ENCODE measurements around the gene NF1. TPM values are rescaled to one million over a fixed set of nuclear protein-coding genes. Genes with fewer than 3 reads are reported as not detected.
A peak's percentile ranks its signal among the peaks of the same experiment; 100 is the strongest.
"Not testable (repeated sequence)": the region's sequence is repeated elsewhere in the genome, so short reads cannot be mapped to it uniquely, and the experiment has no call there.

The NF1 gene
- total RNA-seq, 1 donor from 2014 or later, result 69.9 TPM

DNA sequence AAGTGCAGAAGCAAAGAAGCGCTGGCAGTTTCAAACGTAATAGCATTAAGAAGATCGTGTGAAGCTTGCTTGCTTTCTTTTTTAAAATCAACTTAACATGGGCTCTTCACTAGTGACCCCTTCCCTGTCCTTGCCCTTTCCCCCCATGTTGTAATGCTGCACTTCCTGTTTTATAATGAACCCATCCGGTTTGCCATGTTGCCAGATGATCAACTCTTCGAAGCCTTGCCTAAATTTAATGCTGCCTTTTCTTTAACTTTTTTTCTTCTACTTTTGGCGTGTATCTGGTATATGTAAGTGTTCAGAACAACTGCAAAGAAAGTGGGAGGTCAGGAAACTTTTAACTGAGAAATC, 279.3 kb downstream of the NF1 start:
- Mint-ChIP-seq H3K36me3 (peaks cover 20% of the 10 kb centered on the region), H3K4me1 (ENCODE audit: unreplicated experiment) (peaks cover 23% of the 10 kb centered on the region), H3K27me3 (no peaks in the 10 kb centered on the region), H3K9me3 (no peaks in the 10 kb centered on the region), H3K4me3 (no peak overlapping the region), H3K27ac (no peak overlapping the region)
- DNase-seq (ENCODE audit: extremely low spot score, unreplicated experiment), result no peak
- TF ChIP-seq, protein P1, sequence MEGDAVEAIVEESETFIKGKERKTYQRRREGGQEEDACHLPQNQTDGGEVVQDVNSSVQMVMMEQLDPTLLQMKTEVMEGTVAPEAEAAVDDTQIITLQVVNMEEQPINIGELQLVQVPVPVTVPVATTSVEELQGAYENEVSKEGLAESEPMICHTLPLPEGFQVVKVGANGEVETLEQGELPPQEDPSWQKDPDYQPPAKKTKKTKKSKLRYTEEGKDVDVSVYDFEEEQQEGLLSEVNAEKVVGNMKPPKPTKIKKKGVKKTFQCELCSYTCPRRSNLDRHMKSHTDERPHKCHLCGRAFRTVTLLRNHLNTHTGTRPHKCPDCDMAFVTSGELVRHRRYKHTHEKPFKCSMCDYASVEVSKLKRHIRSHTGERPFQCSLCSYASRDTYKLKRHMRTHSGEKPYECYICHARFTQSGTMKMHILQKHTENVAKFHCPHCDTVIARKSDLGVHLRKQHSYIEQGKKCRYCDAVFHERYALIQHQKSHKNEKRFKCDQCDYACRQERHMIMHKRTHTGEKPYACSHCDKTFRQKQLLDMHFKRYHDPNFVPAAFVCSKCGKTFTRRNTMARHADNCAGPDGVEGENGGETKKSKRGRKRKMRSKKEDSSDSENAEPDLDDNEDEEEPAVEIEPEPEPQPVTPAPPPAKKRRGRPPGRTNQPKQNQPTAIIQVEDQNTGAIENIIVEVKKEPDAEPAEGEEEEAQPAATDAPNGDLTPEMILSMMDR (conservative IDR thresholded peaks at IDR 0.05), result no peak

DNA sequence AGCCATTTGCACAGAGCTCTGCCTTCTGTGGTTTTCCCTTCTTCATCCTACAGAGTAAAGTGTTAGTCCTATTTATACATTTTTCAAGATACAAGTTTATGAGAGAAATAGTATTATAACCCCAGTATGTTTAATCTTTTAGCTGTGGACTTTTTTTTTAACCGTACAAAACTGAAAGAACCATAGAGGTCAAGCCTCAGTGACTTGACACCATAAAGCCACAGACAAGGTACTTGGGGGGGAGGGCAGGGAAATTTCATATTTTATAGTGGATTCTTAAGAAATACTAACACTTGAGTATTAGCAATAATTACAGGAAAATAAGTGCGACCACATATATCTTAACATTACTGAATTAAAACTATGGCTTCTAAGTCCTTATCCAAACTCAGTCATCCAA, 279.7 kb downstream of the NF1 start:
- Mint-ChIP-seq H3K36me3 (peaks cover 20% of the 10 kb centered on the region), H3K27me3 (no peaks in the 10 kb centered on the region), H3K4me3 (no peak overlapping the region), H3K27ac (no peak overlapping the region), H3K4me1 (ENCODE audit: unreplicated experiment) (peaks cover 19% of the 10 kb centered on the region), H3K9me3 (no peaks in the 10 kb centered on the region)
- DNase-seq (ENCODE audit: extremely low spot score, unreplicated experiment), result no peak
- TF ChIP-seq, protein P1 (conservative IDR thresholded peaks at IDR 0.05), result no peak

DNA sequence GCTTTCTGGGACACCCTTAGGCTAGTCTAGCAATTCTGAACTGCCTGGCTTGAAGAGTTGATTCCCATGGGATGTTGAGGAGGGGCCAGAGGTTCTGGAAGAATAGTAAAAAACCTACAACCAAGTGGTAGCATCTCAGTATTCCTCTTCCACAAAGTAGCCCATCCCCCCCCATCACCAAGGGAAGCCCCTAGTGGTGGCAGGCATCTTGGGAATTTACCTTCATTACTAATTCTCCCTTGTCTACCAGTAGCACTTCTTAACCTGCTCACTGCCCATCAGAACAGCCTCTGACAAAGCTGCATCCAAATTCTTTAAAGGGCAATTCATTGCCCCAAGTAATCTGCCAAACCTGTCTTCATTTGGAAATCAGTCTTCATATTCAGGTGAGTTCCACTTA, 283.9 kb downstream of the NF1 start:
- H3K36me3 Mint-ChIP-seq, result peaks cover 18% of the 10 kb centered on the region
- TF ChIP-seq, protein P1 (conservative IDR thresholded peaks at IDR 0.05), result peak; percentile 45
- DNase-seq (ENCODE audit: extremely low spot score, unreplicated experiment), result no peak
- peaks cover 8% of the 10 kb centered on the region for H3K4me1 Mint-ChIP-seq (ENCODE audit: unreplicated experiment)
- no peak overlapping the region for H3K4me3 Mint-ChIP-seq
- no peak overlapping the region for H3K27ac Mint-ChIP-seq
- no peaks in the 10 kb centered on the region for H3K9me3 Mint-ChIP-seq
- H3K27me3 Mint-ChIP-seq, result no peaks in the 10 kb centered on the region

DNA sequence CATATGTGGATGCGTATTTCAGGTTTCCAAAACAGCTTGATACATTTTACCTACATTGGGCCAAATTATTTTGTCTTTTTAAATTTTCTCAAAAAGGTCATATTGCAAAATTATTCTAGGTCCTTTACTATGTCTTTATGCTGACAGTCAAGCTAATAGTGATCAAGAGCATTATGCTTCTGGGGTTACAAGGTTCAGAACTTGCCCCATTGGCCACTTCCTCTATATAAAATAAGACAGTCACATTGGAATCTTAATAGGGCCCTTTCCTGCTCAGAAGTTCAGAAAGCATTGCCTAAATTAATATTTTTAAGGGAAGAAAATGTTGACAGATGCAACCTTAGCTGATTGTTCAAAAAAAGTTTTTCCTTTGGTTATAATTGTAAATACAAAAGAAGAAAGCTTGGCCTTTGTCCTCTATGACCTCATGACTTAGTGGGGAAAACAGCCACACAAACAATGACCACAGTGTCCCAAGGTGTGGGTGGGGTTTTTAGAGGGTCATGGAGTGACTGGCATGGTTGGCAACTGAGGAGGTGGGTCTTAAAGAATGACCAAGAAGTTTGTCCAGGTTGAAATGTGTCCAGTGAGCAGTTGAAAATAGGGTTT, 284.9 kb downstream of the NF1 start:
- no peaks in the 10 kb centered on the region for H3K27me3 Mint-ChIP-seq
- H3K4me1 Mint-ChIP-seq (ENCODE audit: unreplicated experiment), result no peaks in the 10 kb centered on the region
- H3K36me3 Mint-ChIP-seq, result peaks cover 11% of the 10 kb centered on the region

DNA sequence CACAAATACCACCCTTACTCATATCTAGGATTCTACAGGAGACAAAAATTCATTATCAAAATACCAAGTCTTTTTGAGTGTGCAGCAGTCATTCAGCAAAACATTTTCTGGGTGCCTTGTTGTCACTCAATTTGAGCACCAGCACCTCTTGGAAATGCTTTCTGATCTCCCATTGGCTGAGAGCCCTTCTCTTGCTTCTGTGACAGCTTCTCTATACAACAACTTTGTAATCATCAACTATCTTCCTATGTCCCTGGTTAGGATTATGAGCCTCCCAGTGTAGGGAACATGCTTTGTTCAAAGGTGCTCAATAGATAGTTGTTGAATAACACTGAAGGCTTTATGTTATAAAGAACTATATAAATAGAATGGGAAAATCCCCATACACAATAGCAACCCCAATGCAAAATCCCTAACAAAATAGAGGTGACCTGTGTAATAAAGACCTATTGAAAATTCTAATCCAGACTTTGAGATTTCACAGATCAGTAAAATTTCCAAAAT, 286.4 kb downstream of the NF1 start:
- TF ChIP-seq, protein P1 (conservative IDR thresholded peaks at IDR 0.05), result no peak
- no peaks in the 10 kb centered on the region for H3K4me1 Mint-ChIP-seq (ENCODE audit: unreplicated experiment)
- no peak overlapping the region for H3K4me3 Mint-ChIP-seq
- no peak overlapping the region for H3K27ac Mint-ChIP-seq
- H3K36me3 Mint-ChIP-seq, result peaks cover 11% of the 10 kb centered on the region
- H3K9me3 Mint-ChIP-seq, result no peaks in the 10 kb centered on the region
- no peak for DNase-seq (ENCODE audit: extremely low spot score, unreplicated experiment)
- no peaks in the 10 kb centered on the region for H3K27me3 Mint-ChIP-seq

More for the DNA sequence above, 284.9 kb downstream of the NF1 start:
- Mint-ChIP-seq H3K4me3 (no peak overlapping the region), H3K27ac (no peak overlapping the region), H3K9me3 (no peaks in the 10 kb centered on the region)
- DNase-seq (ENCODE audit: extremely low spot score, unreplicated experiment), result no peak
- TF ChIP-seq, protein P1 (conservative IDR thresholded peaks at IDR 0.05), result no peak

DNA sequence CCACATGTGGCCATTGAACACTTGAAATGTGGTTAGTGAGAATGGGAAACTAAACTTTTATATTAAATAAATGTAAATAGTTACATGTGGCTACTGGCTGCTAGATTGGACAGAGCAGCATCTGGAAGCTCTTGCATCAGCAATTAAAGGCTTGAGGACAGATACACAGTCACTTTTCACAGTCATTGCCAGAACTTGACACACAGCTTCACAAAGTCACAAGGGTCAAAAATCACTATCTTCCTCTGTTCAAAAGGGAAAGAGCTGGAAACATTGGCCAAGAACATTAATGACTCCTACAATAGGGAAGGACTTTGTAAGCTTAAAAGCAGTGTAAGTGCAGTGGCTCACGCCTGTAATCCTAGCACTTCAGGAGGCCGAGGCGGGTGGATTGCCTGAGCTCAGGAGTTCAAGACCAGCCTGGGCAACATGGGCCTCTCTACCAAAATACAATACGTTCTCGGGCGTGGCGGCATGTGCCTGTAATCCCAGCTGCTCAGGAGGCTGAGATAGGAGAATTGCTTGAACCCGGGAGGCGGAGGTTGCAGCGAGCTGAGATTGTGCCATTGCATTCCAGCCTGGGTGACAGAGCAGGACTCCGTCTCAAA, 288.0 kb downstream of the NF1 start:
- H3K27me3 Mint-ChIP-seq; DNase-seq (ENCODE audit: extremely low spot score, unreplicated experiment); H3K4me1 Mint-ChIP-seq (ENCODE audit: unreplicated experiment); H3K9me3 Mint-ChIP-seq; H3K4me3 Mint-ChIP-seq; H3K36me3 Mint-ChIP-seq: not testable (repeated sequence)
- peak overlapping the region; percentile 39 for H3K27ac Mint-ChIP-seq

DNA sequence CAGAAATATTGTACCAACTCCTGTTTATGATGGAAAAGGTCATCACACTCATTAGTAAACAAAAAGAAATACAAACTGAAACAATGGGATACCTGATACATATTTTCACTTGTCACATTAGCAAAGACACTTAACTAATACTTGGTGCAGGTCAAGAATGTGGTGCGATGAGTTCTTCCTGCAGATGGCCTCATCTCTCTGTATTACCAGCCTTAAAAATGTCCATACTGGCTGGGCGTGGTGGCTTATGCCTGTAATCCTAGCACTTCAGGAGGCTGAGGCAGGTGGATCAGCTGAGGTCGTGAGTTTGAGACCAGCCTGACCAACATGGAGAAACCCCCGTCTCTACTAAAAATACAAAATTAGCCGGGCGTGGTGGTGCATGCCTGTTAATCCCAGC, 288.7 kb downstream of the NF1 start:
- not testable (repeated sequence) for H3K27me3 Mint-ChIP-seq; DNase-seq (ENCODE audit: extremely low spot score, unreplicated experiment); H3K4me1 Mint-ChIP-seq (ENCODE audit: unreplicated experiment); H3K4me3 Mint-ChIP-seq; H3K9me3 Mint-ChIP-seq; H3K36me3 Mint-ChIP-seq
- H3K27ac Mint-ChIP-seq, result peak overlapping the region; percentile 39

Data from type B pancreatic cell (in vitro differentiated cells).